GM12878 (cell line): ENCODE measurements around the gene TIGAR.

Source experiments
- E2F4 ChIP-seq: IDR thresholded peaks from 2 replicates; pipeline ENCODE4 v1.6.1; 2012; ENCODE audit warnings: low read depth, low read length, improper control_type of control experiment
- ETV6 ChIP-seq, 2 experiments: fragments of 450-650 bp in 1 of 2; IDR thresholded peaks in 1 of 2; conservative IDR thresholded peaks in 1 of 2; 2 replicates each; pipeline ENCODE4 v1.6.1; 2014; ENCODE audit warnings: antibody characterized with exemption in 1 of 2, borderline replicate concordance in 1 of 2, low read depth in 1 of 2, mild to moderate bottlenecking in 1 of 2, moderate library complexity in 1 of 2
- FOXM1 ChIP-seq: IDR thresholded peaks from 2 replicates; pipeline ENCODE4 v1.6.1; 2012; ENCODE audit warnings: low read depth, mild to moderate bottlenecking, inconsistent platforms, low read length, moderate library complexity
- RCOR1 ChIP-seq: conservative IDR thresholded peaks from 2 replicates; pipeline ENCODE4 v1.6.1; 2012; ENCODE audit warnings: low read depth, low read length, improper control_type of control experiment
- TF ChIP-seq, protein P1 (sequence below): fragments of 450-650 bp; IDR thresholded peaks from 2 replicates; pipeline ENCODE4 v1.6.1; 2017; ENCODE audit warnings: antibody characterized with exemption, mild to moderate bottlenecking, moderate library complexity
- TF ChIP-seq, protein P2 (sequence below), 3 experiments: IDR thresholded peaks in 2 of 3; conservative IDR thresholded peaks in 1 of 3; 2 replicates each; pipeline ENCODE4 v1.5.1; 2011; ENCODE audit warnings: low read depth in 3 of 3, low read length in 3 of 3, mild to moderate bottlenecking in 3 of 3, control low read depth in 2 of 3, moderate library complexity in 2 of 3, inconsistent platforms in 1 of 3, mixed read lengths in 1 of 3; ENCODE audit not compliant: control insufficient read depth in 2 of 3, insufficient read depth in 1 of 3; ENCODE audit errors: extremely low read depth in 1 of 3
- TF ChIP-seq, protein P3 (sequence below): fragments of 450-650 bp; IDR thresholded peaks from 2 replicates; pipeline ENCODE4 v1.6.1; 2018; ENCODE audit warnings: mild to moderate bottlenecking, low read depth, moderate library complexity; ENCODE audit not compliant: partially characterized antibody

- TF ChIP-seq E2F4 (no peak), FOXM1 (no peak), ETV6 (conservative IDR thresholded peaks at IDR 0.05 in 1 of 2, IDR thresholded peaks at IDR 0.05 in 1 of 2; ENCODE audit: borderline replicate concordance in 1 of 2, low read depth in 1 of 2) (no peak), RCOR1 (no peak)
- TF ChIP-seq, protein P1, sequence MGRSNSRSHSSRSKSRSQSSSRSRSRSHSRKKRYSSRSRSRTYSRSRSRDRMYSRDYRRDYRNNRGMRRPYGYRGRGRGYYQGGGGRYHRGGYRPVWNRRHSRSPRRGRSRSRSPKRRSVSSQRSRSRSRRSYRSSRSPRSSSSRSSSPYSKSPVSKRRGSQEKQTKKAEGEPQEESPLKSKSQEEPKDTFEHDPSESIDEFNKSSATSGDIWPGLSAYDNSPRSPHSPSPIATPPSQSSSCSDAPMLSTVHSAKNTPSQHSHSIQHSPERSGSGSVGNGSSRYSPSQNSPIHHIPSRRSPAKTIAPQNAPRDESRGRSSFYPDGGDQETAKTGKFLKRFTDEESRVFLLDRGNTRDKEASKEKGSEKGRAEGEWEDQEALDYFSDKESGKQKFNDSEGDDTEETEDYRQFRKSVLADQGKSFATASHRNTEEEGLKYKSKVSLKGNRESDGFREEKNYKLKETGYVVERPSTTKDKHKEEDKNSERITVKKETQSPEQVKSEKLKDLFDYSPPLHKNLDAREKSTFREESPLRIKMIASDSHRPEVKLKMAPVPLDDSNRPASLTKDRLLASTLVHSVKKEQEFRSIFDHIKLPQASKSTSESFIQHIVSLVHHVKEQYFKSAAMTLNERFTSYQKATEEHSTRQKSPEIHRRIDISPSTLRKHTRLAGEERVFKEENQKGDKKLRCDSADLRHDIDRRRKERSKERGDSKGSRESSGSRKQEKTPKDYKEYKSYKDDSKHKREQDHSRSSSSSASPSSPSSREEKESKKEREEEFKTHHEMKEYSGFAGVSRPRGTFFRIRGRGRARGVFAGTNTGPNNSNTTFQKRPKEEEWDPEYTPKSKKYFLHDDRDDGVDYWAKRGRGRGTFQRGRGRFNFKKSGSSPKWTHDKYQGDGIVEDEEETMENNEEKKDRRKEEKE, result no peak
- TF ChIP-seq, protein P2, sequence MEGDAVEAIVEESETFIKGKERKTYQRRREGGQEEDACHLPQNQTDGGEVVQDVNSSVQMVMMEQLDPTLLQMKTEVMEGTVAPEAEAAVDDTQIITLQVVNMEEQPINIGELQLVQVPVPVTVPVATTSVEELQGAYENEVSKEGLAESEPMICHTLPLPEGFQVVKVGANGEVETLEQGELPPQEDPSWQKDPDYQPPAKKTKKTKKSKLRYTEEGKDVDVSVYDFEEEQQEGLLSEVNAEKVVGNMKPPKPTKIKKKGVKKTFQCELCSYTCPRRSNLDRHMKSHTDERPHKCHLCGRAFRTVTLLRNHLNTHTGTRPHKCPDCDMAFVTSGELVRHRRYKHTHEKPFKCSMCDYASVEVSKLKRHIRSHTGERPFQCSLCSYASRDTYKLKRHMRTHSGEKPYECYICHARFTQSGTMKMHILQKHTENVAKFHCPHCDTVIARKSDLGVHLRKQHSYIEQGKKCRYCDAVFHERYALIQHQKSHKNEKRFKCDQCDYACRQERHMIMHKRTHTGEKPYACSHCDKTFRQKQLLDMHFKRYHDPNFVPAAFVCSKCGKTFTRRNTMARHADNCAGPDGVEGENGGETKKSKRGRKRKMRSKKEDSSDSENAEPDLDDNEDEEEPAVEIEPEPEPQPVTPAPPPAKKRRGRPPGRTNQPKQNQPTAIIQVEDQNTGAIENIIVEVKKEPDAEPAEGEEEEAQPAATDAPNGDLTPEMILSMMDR (IDR thresholded peaks at IDR 0.05 in 2 of 3, conservative IDR thresholded peaks at IDR 0.05 in 1 of 3; ENCODE audit: control insufficient read depth in 2 of 3, extremely low read depth in 1 of 3, insufficient read depth in 1 of 3, low read depth in 3 of 3, low read length in 3 of 3), result no peak
- TF ChIP-seq, protein P3, sequence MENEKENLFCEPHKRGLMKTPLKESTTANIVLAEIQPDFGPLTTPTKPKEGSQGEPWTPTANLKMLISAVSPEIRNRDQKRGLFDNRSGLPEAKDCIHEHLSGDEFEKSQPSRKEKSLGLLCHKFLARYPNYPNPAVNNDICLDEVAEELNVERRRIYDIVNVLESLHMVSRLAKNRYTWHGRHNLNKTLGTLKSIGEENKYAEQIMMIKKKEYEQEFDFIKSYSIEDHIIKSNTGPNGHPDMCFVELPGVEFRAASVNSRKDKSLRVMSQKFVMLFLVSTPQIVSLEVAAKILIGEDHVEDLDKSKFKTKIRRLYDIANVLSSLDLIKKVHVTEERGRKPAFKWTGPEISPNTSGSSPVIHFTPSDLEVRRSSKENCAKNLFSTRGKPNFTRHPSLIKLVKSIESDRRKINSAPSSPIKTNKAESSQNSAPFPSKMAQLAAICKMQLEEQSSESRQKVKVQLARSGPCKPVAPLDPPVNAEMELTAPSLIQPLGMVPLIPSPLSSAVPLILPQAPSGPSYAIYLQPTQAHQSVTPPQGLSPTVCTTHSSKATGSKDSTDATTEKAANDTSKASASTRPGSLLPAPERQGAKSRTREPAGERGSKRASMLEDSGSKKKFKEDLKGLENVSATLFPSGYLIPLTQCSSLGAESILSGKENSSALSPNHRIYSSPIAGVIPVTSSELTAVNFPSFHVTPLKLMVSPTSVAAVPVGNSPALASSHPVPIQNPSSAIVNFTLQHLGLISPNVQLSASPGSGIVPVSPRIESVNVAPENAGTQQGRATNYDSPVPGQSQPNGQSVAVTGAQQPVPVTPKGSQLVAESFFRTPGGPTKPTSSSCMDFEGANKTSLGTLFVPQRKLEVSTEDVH, result no peak
Measured at GRCh38 chr12:4380332-4380731, 59.3 kb downstream of the TIGAR start.
